Measurements from ENCODE around the gene TMEM63B.
"Not testable (repeated sequence)": the region's sequence is repeated elsewhere in the genome, so short reads cannot be mapped to it uniquely, and the experiment has no call there.

Gene TMEM63B

DNA sequence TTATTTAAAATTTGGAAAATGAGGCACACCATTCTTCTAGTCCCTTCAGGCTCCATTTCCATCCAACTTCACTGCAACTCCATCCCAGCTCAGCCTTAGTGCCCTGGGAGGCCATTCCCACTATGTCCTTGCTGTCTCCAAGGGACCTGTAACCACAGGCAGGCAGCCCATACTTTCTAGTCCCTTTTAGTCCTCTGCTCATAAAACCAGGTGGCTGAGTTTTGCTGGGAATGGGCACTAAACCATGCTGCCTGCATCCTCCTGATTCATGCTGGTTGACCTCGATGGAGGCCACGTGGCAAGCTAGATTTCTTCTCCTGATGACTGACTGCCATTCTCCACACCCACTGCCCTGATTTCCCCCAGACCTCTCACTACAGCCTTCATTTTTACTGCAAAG lies 61.9 kb downstream of the TMEM63B start:
- DNase-seq (ENCODE audit: low read depth in 1 of 2, low spot score in 1 of 2), result no peak

DNA sequence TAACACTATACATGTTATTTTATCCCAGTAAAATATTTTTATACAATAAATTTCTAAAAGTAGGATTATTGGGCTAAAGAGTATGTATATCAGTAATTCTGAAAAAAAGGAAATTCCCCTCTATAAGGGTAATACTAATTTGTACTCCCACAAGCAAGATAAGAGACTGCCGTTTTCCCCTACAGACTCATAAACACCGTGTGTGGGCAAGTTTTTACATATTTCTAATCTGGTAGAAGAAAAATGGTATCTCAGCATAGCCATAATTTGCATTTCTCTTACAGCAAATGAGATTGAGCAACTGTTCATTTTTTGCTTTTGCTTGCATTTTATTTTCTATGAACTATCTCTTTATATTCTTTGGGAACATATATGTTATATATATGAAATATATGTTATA lies 63.4 kb downstream of the TMEM63B start:
- DNase-seq (ENCODE audit: low read depth in 1 of 2, low spot score in 1 of 2), result no peak

DNA sequence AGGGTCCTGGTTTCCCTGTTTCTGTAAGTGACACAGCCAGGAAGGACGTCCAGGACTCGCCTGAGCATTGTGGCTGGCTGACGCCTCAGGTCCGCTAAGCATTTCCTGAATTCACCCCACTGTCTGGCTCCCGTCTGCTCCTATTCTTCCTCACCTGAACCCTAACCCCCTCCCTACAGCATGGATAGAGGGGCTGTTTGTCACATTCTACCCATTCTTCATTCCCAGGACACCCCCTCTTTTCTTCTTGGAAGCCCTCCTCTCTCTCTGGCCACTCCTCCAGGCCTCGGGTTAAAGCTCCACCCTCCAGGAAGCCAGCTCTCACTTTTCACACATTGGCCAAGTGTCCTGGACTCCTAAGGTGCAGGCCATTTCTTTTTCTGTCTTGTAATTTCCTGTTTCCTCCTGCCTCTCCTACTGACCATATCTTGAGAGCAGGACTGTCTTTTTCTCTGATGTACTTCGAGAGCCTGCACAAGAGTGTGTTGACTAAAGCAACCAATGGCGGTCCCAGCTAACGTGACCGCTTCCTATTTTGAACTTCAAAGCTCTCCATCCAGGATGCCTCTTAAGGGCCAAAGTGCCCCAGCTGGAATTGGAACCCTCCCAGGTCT lies 65.2 kb downstream of the TMEM63B start:
- DNase-seq (ENCODE audit: low read depth in 1 of 2, low spot score in 1 of 2), result no peak

DNA sequence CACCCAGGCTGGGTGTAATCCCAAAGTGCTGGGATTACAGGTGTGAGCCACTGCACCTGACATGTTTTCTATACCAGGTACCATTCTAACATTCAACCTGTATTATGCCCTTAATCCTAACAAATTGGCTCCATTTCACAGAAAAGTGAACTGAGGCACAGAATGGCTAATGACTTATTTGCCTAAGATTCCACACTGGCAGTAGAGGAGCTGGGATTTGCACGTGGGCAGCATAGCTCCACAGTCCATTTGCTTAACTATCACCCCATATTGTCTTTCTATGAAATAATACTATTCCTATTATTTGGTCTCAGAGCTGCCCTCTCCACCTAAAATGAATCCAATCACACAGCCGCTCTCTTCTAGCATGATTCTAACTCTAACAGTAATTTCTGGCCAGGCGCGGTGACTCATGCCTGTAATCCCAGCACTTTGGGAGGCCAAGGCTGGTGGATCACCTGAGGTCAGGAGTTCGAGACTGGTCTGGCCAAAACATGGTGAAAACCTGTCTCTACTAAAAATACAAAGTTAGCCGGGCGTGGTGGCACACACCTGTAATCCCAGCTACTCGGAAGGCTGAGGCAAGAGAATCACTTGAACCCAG lies 66.1 kb downstream of the TMEM63B start:
- DNase-seq (ENCODE audit: low read depth in 1 of 2, low spot score in 1 of 2), result no peak

DNA sequence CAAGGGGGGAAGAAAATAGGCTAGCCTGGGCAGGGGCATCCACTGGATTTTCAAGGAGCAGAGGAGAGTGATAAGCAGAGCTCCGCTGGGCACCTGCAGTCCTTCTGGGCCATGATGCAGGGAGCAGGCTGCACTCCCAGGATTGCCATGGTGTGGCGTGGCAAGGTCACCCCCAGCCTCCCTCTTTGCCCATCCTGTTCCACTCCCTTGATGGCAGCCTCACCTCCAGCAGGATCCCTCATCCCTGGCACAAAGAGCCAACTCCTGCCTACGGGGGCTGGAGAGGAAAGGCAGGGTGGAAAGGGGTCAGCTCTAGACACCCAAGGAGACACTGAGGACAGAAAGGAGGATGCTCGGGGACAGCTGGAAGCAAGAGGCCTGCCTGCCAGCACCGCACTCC lies 67.0 kb downstream of the TMEM63B start:
- no peak for DNase-seq (ENCODE audit: low read depth in 1 of 2, low spot score in 1 of 2)

DNA sequence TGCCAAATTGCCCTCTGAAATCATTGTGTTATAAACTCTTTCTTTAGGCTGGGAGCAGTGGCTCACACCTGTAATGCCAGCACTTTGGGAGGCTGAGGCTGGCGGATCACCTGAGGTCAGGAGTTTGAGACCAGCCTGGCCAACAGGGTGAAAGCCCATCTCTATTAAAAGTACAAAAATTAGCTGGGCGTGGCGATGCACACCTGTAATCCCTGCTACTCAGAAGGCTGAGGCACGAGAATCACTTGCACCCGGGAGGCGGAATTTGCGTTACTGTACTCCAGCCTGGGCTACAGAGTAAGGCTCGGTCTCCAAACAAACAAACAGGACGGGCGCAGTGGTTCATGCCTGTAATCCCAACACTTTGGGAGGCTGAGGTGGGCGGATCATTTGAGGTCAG lies 69.0 kb downstream of the TMEM63B start:
- not testable (repeated sequence) for DNase-seq (ENCODE audit: low read depth in 1 of 2, low spot score in 1 of 2)

DNA sequence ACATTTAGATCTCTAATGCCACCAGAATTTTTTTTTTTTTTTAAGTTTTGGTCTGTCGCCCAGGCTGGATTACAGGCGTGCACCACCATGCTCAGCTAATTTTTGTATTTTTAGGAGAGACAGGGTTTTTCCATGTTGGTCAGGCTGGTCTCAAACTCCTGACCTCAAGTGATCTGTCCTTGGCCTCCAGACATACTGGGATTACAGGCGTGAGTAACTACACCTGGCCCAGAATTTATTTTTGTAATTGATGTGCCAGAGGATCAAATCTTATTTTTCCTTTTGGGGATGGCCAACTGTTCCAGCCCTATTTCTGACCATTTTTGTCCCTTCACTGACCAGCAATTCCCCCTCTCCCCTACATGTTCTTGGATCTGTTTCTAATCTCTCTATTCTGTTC lies 71.3 kb downstream of the TMEM63B start:
- no peak for DNase-seq (ENCODE audit: low read depth in 1 of 2, low spot score in 1 of 2)

DNA sequence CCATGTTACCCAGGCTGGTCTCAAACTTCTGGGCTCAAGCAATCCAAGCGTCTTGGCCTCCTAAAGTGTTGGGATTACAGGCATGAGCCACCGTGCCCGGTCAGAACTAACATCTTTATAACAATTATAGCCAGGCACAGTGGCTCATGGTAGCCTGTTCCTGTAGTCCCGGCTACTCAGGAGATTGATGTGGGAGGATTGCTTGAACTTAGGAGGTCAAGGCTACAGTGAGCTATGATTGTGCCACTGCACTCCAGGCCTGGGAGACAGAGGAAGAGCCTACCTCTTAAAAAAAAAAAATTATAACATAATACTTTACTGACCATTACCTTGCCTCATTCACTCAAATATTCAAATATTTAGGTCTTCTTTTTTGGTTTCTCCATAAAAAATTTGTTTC lies 72.5 kb downstream of the TMEM63B start:
- DNase-seq (ENCODE audit: low read depth in 1 of 2, low spot score in 1 of 2), result no peak

DNA sequence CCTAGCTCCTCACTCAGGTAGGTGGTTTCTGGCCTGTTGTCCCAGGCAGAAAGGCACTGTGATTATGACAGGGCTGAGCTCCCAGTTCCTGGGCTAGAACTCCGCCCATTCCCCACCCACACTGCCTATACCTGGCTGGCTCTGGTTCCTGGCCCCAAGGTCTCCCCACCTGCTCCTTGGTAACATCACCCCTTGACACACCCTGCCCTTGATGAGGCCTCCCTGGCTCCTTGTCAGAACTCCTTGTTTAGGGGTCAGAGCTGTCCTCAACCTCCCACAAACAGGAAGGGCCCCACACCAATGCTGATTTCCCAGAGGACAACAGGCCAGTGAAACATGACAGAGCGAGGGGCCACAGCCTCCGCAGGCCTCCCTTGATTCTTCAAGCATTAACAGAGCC lies 73.8 kb downstream of the TMEM63B start:
- no peak for DNase-seq (ENCODE audit: low read depth in 1 of 2, low spot score in 1 of 2)

DNA sequence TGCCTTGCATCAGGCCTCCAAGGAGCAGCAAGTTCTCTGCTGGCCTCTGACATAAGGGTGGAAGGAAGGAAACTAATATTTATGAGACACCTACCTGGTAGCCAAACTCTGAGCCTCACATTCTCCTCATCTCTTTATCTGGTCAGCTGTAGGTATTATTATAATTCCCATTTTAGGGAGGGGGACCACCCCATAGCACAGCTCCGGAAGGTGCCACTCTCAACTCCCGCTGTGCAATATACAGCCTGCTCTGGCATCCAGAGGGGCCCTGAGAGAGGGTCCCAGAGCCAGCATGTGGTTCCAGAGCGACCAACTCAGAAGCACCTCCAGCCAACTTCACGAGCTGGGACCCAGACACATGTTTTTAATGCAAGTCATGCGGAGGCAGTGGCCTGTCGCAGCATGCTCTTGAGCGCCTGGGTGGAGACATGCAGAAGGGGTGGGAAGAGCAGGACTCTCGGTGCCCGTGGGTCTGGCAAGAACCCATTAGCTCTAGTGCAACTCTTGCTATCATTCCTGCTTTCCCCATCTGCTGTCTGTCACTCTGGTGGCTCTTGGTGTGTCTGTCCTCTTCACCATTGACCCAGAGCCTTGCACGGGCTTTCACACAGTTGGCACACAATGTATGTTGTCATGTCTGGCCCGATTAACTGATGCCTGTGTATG lies 74.4 kb downstream of the TMEM63B start:
- DNase-seq (ENCODE audit: low read depth in 1 of 2, low spot score in 1 of 2), result no peak

DNA sequence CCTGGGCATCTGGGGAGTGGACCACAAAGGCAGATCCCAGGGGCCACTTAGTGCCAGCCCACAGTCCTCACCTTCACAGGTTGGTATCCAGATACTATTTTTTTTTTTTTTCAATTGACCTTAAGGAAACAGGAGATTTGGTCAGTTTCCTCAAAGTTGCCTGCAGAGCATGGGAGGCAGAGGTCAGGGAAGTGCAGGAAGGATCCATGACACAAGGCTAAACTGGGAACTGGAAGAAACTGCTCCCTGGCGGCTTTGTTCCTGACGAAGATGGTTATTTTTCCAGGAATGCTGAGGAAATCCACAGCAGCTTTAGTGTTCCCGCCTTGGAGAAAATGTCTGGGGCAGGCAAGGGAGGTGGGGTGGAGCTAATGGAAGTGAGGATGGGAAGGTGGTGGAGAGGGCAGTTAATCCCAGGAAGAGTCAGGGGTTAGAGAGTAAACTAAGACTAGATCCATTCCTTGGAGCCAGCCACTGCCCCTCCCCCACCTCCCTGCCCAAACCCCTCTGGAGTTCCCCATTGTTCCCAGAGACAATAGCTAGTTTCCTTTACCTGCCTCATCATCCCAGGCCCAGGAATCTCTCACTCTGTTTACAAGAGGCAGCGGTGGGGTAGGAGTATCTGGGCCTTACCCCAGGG lies 75.1 kb downstream of the TMEM63B start:
- DNase-seq (ENCODE audit: low read depth in 1 of 2, low spot score in 1 of 2), result no peak

DNA sequence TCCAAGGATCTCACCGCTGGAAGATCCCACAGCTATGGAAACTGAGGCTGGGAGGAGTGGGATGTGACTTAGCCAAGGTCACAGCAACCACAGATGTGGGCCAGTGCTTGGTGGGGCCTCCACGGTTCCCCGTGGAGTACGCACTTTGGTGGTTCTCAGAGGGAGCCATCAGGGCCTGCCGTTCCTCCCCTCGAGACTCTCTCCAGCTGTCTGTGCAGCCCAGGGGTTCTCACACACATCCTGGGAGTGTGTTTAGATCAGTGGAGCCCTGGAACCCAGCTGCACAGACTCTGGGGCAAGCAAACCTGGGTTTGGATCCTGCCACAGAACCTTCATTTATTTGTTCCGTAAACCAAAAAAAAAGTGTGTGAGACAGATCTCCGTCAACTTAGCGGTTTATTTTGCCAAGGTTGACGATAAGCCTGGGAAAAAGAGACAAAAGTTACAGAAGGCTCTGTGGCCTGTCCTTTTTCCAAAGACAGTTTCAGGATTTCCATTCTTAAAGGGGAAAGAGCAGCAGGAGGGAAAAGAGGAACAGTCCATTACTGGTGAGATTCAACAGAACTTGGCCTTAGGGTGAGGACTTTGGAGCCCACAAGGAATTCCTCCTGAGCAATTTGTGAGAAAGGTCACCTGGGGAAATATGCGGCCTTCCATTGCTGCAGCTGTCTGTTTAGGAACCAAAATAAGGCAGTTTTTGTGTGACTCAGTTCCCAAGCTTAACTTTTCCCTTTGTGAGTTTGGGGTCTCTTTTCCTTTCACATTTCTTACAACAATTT lies 75.8 kb downstream of the TMEM63B start:
- no peak for DNase-seq (ENCODE audit: low read depth in 1 of 2, low spot score in 1 of 2)

DNA sequence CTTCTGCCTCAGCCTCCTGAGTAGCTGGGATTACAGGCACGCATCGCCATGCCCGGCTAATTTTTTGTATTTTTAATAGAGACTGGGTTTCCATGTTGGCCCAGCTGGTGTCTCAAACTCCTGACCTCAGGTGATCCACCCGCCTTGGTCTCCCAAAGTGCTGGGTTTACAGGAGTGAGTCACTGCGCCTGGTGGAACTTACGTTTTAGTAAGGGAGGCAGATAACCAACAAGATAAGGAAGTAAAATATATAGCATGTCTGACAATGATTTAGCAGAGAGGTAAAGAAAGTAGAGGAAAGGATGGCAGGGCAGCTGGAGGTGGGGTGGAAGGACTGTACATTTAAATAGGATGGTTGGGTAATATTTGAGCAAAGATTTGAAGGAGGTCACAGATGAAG lies 76.6 kb downstream of the TMEM63B start:
- DNase-seq (ENCODE audit: low read depth in 1 of 2, low spot score in 1 of 2), result no peak
